Measurements from ENCODE around the gene LIN7A. TPM values are rescaled to one million over a fixed set of nuclear protein-coding genes. Genes with fewer than 3 reads are reported as not detected.

Gene LIN7A
- polyA plus RNA-seq, 1 donor from 2014 or later: 31.5 TPM

DNA sequence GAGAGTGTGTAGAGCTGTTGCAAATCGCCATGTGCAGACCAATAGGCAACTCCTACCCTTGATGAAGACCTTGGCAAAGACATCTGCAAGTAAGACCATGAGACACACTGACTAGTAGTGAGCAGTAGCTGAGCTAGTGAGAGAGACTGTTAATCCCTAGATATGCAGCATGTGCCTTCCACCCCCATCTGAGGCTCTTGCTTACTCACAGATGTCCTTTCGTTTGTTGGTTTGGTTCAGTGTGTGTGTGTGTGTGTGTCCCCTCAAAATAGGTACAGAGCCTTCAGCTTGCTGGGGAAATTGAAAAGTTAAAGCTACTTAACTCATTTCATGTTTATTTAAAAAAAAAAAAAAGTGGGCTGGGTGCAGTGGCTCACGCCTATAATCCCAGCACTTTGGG lies 183.5 kb downstream of the LIN7A start:
- no peaks in the 10 kb centered on the region for H3K79me2 ChIP-seq (replicated peaks; ENCODE audit: insufficient read depth, low read length)
- no peaks in the 10 kb centered on the region for H3K36me3 ChIP-seq (ENCODE audit: insufficient read depth, low read length)
- no peak overlapping the region for H3K4me3 ChIP-seq (ENCODE audit: low read length)
- TF ChIP-seq MXI1 (conservative IDR thresholded peaks at IDR 0.05; ENCODE audit: poor library complexity, severe bottlenecking) (no peak), RAD21 (conservative IDR thresholded peaks at IDR 0.05) (no peak), EZH2 (IDR thresholded peaks at IDR 0.05; ENCODE audit: borderline replicate concordance, insufficient read depth, low read length, poor library complexity, severe bottlenecking) (no peak), SMC3 (conservative IDR thresholded peaks at IDR 0.05; ENCODE audit: poor library complexity) (no peak), POLR2AphosphoS5 (IDR thresholded peaks at IDR 0.05) (no peak), TAF1 (IDR thresholded peaks at IDR 0.05; ENCODE audit: low read depth) (no peak), EP300 (conservative IDR thresholded peaks at IDR 0.05; ENCODE audit: poor library complexity, severe bottlenecking) (no peak)
- TF ChIP-seq, protein P1, sequence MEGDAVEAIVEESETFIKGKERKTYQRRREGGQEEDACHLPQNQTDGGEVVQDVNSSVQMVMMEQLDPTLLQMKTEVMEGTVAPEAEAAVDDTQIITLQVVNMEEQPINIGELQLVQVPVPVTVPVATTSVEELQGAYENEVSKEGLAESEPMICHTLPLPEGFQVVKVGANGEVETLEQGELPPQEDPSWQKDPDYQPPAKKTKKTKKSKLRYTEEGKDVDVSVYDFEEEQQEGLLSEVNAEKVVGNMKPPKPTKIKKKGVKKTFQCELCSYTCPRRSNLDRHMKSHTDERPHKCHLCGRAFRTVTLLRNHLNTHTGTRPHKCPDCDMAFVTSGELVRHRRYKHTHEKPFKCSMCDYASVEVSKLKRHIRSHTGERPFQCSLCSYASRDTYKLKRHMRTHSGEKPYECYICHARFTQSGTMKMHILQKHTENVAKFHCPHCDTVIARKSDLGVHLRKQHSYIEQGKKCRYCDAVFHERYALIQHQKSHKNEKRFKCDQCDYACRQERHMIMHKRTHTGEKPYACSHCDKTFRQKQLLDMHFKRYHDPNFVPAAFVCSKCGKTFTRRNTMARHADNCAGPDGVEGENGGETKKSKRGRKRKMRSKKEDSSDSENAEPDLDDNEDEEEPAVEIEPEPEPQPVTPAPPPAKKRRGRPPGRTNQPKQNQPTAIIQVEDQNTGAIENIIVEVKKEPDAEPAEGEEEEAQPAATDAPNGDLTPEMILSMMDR (IDR thresholded peaks at IDR 0.05; ENCODE audit: poor library complexity, severe bottlenecking): no peak
- TF ChIP-seq, protein P2, sequence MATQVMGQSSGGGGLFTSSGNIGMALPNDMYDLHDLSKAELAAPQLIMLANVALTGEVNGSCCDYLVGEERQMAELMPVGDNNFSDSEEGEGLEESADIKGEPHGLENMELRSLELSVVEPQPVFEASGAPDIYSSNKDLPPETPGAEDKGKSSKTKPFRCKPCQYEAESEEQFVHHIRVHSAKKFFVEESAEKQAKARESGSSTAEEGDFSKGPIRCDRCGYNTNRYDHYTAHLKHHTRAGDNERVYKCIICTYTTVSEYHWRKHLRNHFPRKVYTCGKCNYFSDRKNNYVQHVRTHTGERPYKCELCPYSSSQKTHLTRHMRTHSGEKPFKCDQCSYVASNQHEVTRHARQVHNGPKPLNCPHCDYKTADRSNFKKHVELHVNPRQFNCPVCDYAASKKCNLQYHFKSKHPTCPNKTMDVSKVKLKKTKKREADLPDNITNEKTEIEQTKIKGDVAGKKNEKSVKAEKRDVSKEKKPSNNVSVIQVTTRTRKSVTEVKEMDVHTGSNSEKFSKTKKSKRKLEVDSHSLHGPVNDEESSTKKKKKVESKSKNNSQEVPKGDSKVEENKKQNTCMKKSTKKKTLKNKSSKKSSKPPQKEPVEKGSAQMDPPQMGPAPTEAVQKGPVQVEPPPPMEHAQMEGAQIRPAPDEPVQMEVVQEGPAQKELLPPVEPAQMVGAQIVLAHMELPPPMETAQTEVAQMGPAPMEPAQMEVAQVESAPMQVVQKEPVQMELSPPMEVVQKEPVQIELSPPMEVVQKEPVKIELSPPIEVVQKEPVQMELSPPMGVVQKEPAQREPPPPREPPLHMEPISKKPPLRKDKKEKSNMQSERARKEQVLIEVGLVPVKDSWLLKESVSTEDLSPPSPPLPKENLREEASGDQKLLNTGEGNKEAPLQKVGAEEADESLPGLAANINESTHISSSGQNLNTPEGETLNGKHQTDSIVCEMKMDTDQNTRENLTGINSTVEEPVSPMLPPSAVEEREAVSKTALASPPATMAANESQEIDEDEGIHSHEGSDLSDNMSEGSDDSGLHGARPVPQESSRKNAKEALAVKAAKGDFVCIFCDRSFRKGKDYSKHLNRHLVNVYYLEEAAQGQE (IDR thresholded peaks at IDR 0.05; ENCODE audit: borderline replicate concordance): no peak
- no peaks in the 10 kb centered on the region for H3K27me3 ChIP-seq (ENCODE audit: insufficient read depth, low read depth, low read length)
- no peaks in the 10 kb centered on the region for H3K9me2 ChIP-seq (ENCODE audit: insufficient read depth, low read length)
- H3K4me2 ChIP-seq (ENCODE audit: low read length): no peak overlapping the region
- no peak overlapping the region for H3K9ac ChIP-seq (ENCODE audit: low read length)
- no peak overlapping the region for H2AFZ ChIP-seq (ENCODE audit: low read depth, low read length)
- H3K27ac ChIP-seq (ENCODE audit: low read length): no peak overlapping the region
- H3K9me3 ChIP-seq (ENCODE audit: low read length): no peaks in the 10 kb centered on the region
- H4K20me1 ChIP-seq (ENCODE audit: insufficient read depth): no peaks in the 10 kb centered on the region
- no peaks in the 10 kb centered on the region for H3F3A ChIP-seq (ENCODE audit: insufficient read depth, low read length, poor library complexity, severe bottlenecking)

DNA sequence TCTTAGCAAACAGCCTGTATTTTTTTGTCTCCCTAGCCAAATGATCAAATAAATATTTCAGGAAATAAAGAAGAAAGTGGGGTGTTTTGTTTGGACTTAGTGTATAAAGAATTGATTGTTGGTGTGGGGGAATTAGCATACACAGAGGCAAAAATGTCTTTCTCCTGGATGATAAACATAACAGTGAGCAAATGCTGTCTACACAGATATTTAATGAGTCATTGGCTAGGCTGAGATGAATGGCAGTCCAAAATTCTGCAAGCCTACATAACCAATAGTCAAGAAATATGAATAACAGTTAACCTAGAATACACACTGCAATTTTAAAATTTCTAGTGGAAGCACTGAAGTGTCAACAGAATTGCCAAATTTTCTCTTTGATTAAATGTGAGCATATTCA lies 185.3 kb downstream of the LIN7A start:
- Histone ChIP-seq H3K36me3 (ENCODE audit: insufficient read depth, low read length) (no peaks in the 10 kb centered on the region), H3K9me3 (ENCODE audit: low read length) (no peaks in the 10 kb centered on the region), H3K27ac (ENCODE audit: low read length) (no peak overlapping the region), H3K9me2 (ENCODE audit: insufficient read depth, low read length) (no peaks in the 10 kb centered on the region), H2AFZ (ENCODE audit: low read depth, low read length) (no peak overlapping the region), H3K4me2 (ENCODE audit: low read length) (no peak overlapping the region), H3K9ac (ENCODE audit: low read length) (no peak overlapping the region), H4K20me1 (ENCODE audit: insufficient read depth) (no peaks in the 10 kb centered on the region), H3K79me2 (replicated peaks; ENCODE audit: insufficient read depth, low read length) (no peaks in the 10 kb centered on the region), H3K4me3 (ENCODE audit: low read length) (no peak overlapping the region), H3F3A (ENCODE audit: insufficient read depth, low read length, poor library complexity, severe bottlenecking) (no peaks in the 10 kb centered on the region), H3K27me3 (ENCODE audit: insufficient read depth, low read depth, low read length) (no peaks in the 10 kb centered on the region)
- TF ChIP-seq EZH2 (IDR thresholded peaks at IDR 0.05; ENCODE audit: borderline replicate concordance, insufficient read depth, low read length, poor library complexity, severe bottlenecking) (no peak), TAF1 (IDR thresholded peaks at IDR 0.05; ENCODE audit: low read depth) (no peak), RAD21 (conservative IDR thresholded peaks at IDR 0.05) (no peak), POLR2AphosphoS5 (IDR thresholded peaks at IDR 0.05) (no peak), EP300 (conservative IDR thresholded peaks at IDR 0.05; ENCODE audit: poor library complexity, severe bottlenecking) (no peak), SMC3 (conservative IDR thresholded peaks at IDR 0.05; ENCODE audit: poor library complexity) (no peak), MXI1 (conservative IDR thresholded peaks at IDR 0.05; ENCODE audit: poor library complexity, severe bottlenecking) (no peak)
- TF ChIP-seq, protein P2 (IDR thresholded peaks at IDR 0.05; ENCODE audit: borderline replicate concordance): no peak
- TF ChIP-seq, protein P1 (IDR thresholded peaks at IDR 0.05; ENCODE audit: poor library complexity, severe bottlenecking): no peak

Measured in neural cell (in vitro differentiated cells).